ENCODE data around the gene TRPV3.
"Not testable (repeated sequence)": the region's sequence is repeated elsewhere in the genome, so short reads cannot be mapped to it uniquely, and the experiment has no call there.

Gene TRPV3

GRCh38 chr17:3474212-3474611 is 83.4 kb downstream of the TRPV3 start:
- no peak overlapping the region for H3K4me3 ChIP-seq (ENCODE audit: low read depth, low read length)

GRCh38 chr17:3472137-3472536 is 85.5 kb downstream of the TRPV3 start:
- no peak for TF ChIP-seq CTCF (IDR thresholded peaks at IDR 0.05; ENCODE audit: borderline replicate concordance, insufficient read depth, low read depth, low read length)
- no peak overlapping the region for H3K4me3 ChIP-seq (ENCODE audit: low read depth, low read length)

More at GRCh38 chr17:3474212-3474611, 83.4 kb downstream of the TRPV3 start:
- TF ChIP-seq CTCF (IDR thresholded peaks at IDR 0.05; ENCODE audit: borderline replicate concordance, insufficient read depth, low read depth, low read length), result no peak

- no peak within 1 kb of the TSS for H3K4me3 ChIP-seq (ENCODE audit: low read depth, low read length)
- no peak for TF ChIP-seq CTCF (IDR thresholded peaks at IDR 0.05; ENCODE audit: borderline replicate concordance, insufficient read depth, low read depth, low read length)
Measured at GRCh38 chr17:3471599-3471998, 86.0 kb downstream of the TRPV3 start, which contains the start of gene SPATA22. Gene SPATA22 (minus strand): TSS chr17:3471819. CDS start chr17:3469325, 2,494 bp downstream.

GRCh38 chr17:3469529-3469928 is 88.1 kb downstream of the TRPV3 start:
- no peak for TF ChIP-seq CTCF (IDR thresholded peaks at IDR 0.05; ENCODE audit: borderline replicate concordance, insufficient read depth, low read depth, low read length)
- H3K4me3 ChIP-seq (ENCODE audit: low read depth, low read length), result no peak overlapping the region

- not testable (repeated sequence) for H3K4me3 ChIP-seq (ENCODE audit: low read depth, low read length)
Measured at GRCh38 chr17:3466355-3466754, 91.3 kb downstream of the TRPV3 start.

Measured in GM12875 (cell line).